Stomach (tissue), 9 donors: ENCODE measurements around the gene LPA. TPM values are rescaled to one million over a fixed set of nuclear protein-coding genes. Genes with fewer than 3 reads are reported as not detected.
"Not testable (repeated sequence)": the region's sequence is repeated elsewhere in the genome, so short reads cannot be mapped to it uniquely, and the experiment has no call there.

Experiments used
- DNase-seq, 2 donors: peaks; one replicate each; pipeline versions ENCODE4 v3.0.0 to v3.0.0-alpha.2; 2013 to 2019
- H3K27ac ChIP-seq, 5 donors: fragments of 200-600 bp in 4 of 5; sonication (generic) in 4 of 5; one replicate each; pipeline ENCODE4 v1.5.1; 2013 to 2019; ENCODE audit warnings: mild to moderate bottlenecking in 1 of 5, moderate library complexity in 1 of 5
- H3K27me3 ChIP-seq, 3 donors: fragments of 200-600 bp; sonication (generic); one replicate each; pipeline ENCODE4 v1.5.1; 2017 to 2019; ENCODE audit warnings: mixed run types in 1 of 3
- H3K36me3 ChIP-seq, 4 donors: fragments of 200-600 bp; sonication (generic); 1 replicate in 3 of 4; 2 replicates in 1 of 4; pipeline ENCODE4 v1.5.1; 2016 to 2019
- H3K4me1 ChIP-seq, 4 donors: fragments of 200-600 bp; sonication (generic); one replicate each; pipeline ENCODE4 v1.5.1; 2016 to 2019
- H3K4me3 ChIP-seq, 4 donors: fragments of 200-600 bp; sonication (generic) in 3 of 4; one replicate each; pipeline ENCODE4 v1.5.1; 2016 to 2019; ENCODE audit warnings: mild to moderate bottlenecking in 1 of 4
- H3K9me3 ChIP-seq, 4 donors: fragments of 200-600 bp; sonication (generic); one replicate each; pipeline ENCODE4 v1.5.1; 2016 to 2019
- EP300 ChIP-seq: sonication (generic); formaldehyde crosslinking; IDR thresholded peaks from one replicate; pipeline ENCODE4 v1.6.1; 2017; ENCODE audit warnings: antibody characterized with exemption
- POLR2A ChIP-seq, 4 donors: fragments of 450-650 bp; IDR thresholded peaks; one replicate each; pipeline ENCODE4 v1.6.1; 2016; ENCODE audit warnings: antibody characterized with exemption in 4 of 4, control low read depth in 2 of 4, mild to moderate bottlenecking in 1 of 4, moderate library complexity in 1 of 4
- POLR2AphosphoS5 ChIP-seq, 3 donors: sonication (generic); formaldehyde crosslinking; IDR thresholded peaks; one replicate each; pipeline ENCODE4 v1.6.1; 2016; ENCODE audit warnings: antibody characterized with exemption in 3 of 3
- WGBS, 5 donors: extraction: QIAGEN DNeasy Blood & Tissue Kit in 3 of 5; methylation state at CpG; one replicate each; pipeline versions ENCODE4 v1.1.5 to v1.1.7; 2013 to 2018; 5-methylcytosine and 5-hydroxymethylcytosine counted together
- intact Hi-C: fragments of 100-400 bp; cut with DNase I; formaldehyde crosslinking; loops from one replicate; pipeline ENCODE4 v1.15.1; 2023; ENCODE audit warnings: low total_unique reads
- polyA plus RNA-seq, 3 donors: library from polyadenylated mRNA; stranded (reverse); fragments of 200-250 nt; gene quantifications; one replicate each; pipeline ENCODE4 v1.2.3, GENCODE V29; 2013
- total RNA-seq, 5 donors: library from RNA; depleted of rRNA; stranded (reverse); fragments of >200 nt; gene quantifications; one replicate each; pipeline versions ENCODE4 v1.1.0 to v1.2.3, GENCODE V29; 2014 to 2016
- TF ChIP-seq, protein P1 (sequence below), 7 experiments: fragments of 450-650 bp in 4 of 7; fragments of 200-600 bp in 3 of 7; sonication (generic) in 3 of 7; IDR thresholded peaks; one replicate each; pipeline ENCODE4 v1.5.1; 2016 to 2019; ENCODE audit warnings: antibody characterized with exemption in 7 of 7, control low read depth in 2 of 7, mild to moderate bottlenecking in 1 of 7
- donor health status: healthy with polysubstance abuse.
- donor health status: Bipolar disorder and iron deficiency.
- donor health status: healthy.

The LPA gene
- total and polyA plus RNA-seq, 8 donors: 0.25 TPM; not detected in 7

DNA sequence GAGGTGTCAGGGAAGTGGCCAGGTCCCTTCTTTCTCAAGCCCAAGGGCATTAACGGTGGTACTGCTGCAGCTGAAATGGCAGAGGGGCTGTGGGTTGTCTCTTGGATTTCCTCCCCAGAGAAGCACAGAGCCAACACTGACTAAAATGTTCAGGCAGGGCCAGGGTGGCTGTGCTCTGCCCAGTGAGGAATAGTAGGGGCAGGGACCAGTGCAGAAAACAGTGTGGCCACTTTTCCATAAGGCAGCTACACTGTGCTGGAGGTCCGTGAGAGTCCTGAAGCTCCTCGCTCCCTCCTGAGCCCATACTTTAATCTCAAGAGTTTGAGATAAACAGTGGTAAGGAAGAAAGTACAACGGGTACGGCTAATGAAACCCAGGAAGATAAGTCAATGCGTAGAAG lies 4.5 kb downstream of the LPA start:
- intact Hi-C loops: no loop called here
- WGBS, 5 donors: 81 to 89% (median 88%) methylated on average over 6 of the region's 6 CpGs
- no peak for TF ChIP-seq POLR2A (IDR thresholded peaks at IDR 0.05)
- TF ChIP-seq POLR2AphosphoS5 (IDR thresholded peaks at IDR 0.05): no peak
- no peak for TF ChIP-seq EP300
- TF ChIP-seq, protein P1, sequence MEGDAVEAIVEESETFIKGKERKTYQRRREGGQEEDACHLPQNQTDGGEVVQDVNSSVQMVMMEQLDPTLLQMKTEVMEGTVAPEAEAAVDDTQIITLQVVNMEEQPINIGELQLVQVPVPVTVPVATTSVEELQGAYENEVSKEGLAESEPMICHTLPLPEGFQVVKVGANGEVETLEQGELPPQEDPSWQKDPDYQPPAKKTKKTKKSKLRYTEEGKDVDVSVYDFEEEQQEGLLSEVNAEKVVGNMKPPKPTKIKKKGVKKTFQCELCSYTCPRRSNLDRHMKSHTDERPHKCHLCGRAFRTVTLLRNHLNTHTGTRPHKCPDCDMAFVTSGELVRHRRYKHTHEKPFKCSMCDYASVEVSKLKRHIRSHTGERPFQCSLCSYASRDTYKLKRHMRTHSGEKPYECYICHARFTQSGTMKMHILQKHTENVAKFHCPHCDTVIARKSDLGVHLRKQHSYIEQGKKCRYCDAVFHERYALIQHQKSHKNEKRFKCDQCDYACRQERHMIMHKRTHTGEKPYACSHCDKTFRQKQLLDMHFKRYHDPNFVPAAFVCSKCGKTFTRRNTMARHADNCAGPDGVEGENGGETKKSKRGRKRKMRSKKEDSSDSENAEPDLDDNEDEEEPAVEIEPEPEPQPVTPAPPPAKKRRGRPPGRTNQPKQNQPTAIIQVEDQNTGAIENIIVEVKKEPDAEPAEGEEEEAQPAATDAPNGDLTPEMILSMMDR (IDR thresholded peaks at IDR 0.05): no peak

DNA sequence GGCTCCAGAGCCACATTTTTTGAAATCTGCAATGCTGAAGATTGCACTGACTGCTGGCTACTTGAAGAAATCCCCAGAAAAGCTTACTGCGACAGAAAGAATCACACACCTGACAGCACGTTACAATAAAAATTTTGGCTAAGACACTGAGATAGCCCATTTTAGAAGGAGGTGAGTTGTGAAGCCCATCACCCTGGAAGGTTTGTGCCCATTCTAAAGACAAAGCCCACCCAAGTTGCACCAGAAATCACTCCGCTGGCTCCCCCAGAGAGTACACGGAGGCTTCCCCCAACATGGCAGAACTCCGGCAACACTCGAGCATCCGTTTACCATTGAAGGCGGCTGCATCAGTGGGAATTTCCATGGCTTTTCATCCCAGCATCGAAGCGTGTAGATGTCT lies 29.4 kb downstream of the LPA start:
- DNase-seq: peak in 1 of 2 donors; percentile 7
- no peak for TF ChIP-seq POLR2A (IDR thresholded peaks at IDR 0.05)
- no peak for TF ChIP-seq POLR2AphosphoS5 (IDR thresholded peaks at IDR 0.05)
- TF ChIP-seq EP300: no peak
- TF ChIP-seq, protein P1 (IDR thresholded peaks at IDR 0.05): peak in 1 of 7 experiments; percentile 18
- H3K9me3 ChIP-seq: peaks cover 0 to 4% (median 0%) of the 10 kb centered on the region in 4 donors
- H3K36me3 ChIP-seq: no peaks in the 10 kb centered on the region
- intact Hi-C loops: no loop called here
- H3K4me1 ChIP-seq: no peaks in the 10 kb centered on the region
- no peaks in the 10 kb centered on the region for H3K27me3 ChIP-seq
- WGBS, 5 donors: 91 to 100% (median 92%) methylated on average over 7 to 10 of the region's 10 CpGs
- H3K4me3 ChIP-seq: no peak overlapping the region
- H3K27ac ChIP-seq: no peak overlapping the region

More for the DNA sequence above, 4.5 kb downstream of the LPA start:
- no peaks in the 10 kb centered on the region for H3K27me3 ChIP-seq
- DNase-seq: no peak
- H3K4me1 ChIP-seq: no peaks in the 10 kb centered on the region
- H3K27ac ChIP-seq: no peak overlapping the region
- no peak overlapping the region for H3K4me3 ChIP-seq
- H3K36me3 ChIP-seq: no peaks in the 10 kb centered on the region
- peaks cover 0 to 27% (median 18%) of the 10 kb centered on the region in 4 donors for H3K9me3 ChIP-seq

DNA sequence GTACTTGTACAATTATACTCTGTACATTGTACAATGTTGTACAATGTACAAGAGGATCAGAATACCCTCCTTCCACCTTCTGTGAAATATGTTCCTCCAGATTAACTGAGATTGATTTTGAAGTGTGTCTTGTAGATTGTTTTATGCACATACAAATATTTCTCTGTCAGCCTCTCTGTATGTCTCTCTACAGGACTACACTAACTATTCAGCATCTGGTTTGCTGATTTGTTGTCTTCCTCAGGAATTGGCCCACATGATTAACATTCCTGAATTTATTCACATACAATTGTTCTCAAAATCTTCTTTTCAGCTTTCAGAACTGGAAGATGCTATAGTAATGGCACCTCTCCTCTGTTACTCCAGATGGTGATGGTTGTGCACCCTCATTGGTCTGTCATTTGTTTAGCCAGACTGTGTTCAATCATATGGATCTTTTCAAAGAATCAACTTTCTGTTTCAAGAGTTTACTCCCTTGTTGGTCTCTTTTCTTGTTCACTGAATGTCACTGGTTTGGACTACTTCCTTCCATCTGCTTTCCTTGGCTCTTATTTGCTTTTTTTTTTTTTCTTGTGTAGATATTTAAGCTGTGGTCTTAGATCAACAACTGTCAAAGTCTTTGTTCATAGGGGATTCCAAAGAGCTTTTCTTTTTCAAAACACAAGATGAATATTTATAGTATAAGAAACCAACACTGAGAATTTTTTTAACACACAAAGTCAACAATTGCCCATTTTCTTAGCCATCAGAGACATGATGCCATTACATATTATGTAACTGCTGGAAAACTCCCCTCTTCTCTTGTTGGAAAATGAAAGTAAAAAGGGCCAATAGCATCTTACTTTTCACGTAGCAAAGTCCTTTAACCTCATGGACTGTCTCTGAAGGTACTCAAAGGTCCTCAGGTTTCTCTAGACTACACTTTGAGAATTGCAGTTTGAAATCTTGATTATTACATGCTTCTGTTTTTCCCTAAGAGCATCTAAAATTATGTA lies 67.9 kb downstream of the LPA start:
- TF ChIP-seq, protein P1 (IDR thresholded peaks at IDR 0.05): no peak
- no peak for TF ChIP-seq EP300
- H3K27me3 ChIP-seq: no peaks in the 10 kb centered on the region
- no peak overlapping the region for H3K27ac ChIP-seq
- peak in 1 of 2 donors; percentile 3 for DNase-seq
- 23 to 55% (median 52%) methylated on average over 1 of the region's 1 CpG for WGBS, 5 donors
- no peaks in the 10 kb centered on the region for H3K36me3 ChIP-seq
- H3K9me3 ChIP-seq: no peaks in the 10 kb centered on the region
- intact Hi-C loops: no loop called here
- no peak overlapping the region for H3K4me3 ChIP-seq
- no peaks in the 10 kb centered on the region for H3K4me1 ChIP-seq

DNA sequence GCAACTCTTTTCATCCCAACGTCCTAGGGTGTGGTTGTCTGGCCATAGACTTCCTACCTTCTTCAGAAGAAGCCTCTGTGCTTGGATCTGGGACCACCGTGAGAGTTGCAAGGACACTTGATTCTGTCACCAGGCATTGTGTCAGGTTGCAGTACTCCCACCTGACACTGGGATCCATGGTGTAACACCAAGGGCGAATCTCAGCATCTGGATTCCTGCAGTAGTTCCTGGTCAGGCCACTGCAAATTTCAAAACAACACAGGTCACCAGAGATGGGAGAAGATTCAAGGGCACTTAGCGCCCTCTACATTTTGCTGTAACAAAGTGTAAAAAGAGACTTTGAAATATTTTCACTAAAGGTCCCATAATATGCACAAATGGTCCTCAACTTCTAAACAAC lies 68.8 kb downstream of the LPA start:
- H3K27me3 ChIP-seq, H3K4me1 ChIP-seq, DNase-seq, H3K9me3 ChIP-seq, H3K4me3 ChIP-seq, intact Hi-C loops, H3K36me3 ChIP-seq, H3K27ac ChIP-seq: not testable (repeated sequence)
- 49 to 59% (median 52%) methylated on average over 4 of the region's 4 CpGs for WGBS, 5 donors

DNA sequence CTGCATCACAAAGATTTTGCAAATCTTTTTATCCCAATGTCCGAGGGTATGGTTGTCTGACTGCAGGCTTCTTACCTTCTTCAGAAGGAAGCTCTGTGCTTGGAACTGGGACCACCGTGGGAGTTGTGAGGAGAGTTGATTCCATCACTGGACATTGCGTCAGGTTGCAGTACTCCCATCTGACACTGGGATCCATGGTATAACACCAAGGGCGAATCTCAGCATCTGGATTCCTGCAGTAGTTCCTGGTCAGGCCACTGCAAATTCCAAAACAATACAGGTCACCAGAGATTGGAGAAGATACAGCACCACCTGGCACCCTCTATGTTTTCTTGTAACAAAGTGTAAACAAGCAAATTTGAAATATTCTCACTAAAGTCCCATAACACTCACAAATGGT lies 77.7 kb downstream of the LPA start:
- H3K9me3 ChIP-seq: peaks cover 0 to 5% (median 0%) of the 10 kb centered on the region in 4 donors
- DNase-seq: no peak
- WGBS, 5 donors: 68 to 84% (median 82%) methylated on average over 4 of the region's 4 CpGs
- H3K4me3 ChIP-seq: no peak overlapping the region
- H3K36me3 ChIP-seq: no peaks in the 10 kb centered on the region
- intact Hi-C loops: no loop called here
- no peaks in the 10 kb centered on the region for H3K27me3 ChIP-seq
- no peaks in the 10 kb centered on the region for H3K4me1 ChIP-seq
- TF ChIP-seq, protein P1 (IDR thresholded peaks at IDR 0.05): no peak
- TF ChIP-seq POLR2AphosphoS5 (IDR thresholded peaks at IDR 0.05) (no peak), POLR2A (IDR thresholded peaks at IDR 0.05) (no peak), EP300 (no peak)
- no peak overlapping the region for H3K27ac ChIP-seq
